Endothelial cell of hepatic sinusoid (primary cell): ENCODE measurements around the gene RALGAPA1.
"Not testable (repeated sequence)": the region's sequence is repeated elsewhere in the genome, so short reads cannot be mapped to it uniquely, and the experiment has no call there.

Source experiments
- in situ Hi-C: cut with HindIII; loops from 2 replicates; pipeline ENCODE4 v1.10.0; 2017; ENCODE audit warnings: low sequenced_read_pairs

The RALGAPA1 gene

GRCh38 chr14:35822501-35822900, 13.4 kb upstream of the RALGAPA1 start:
- in situ Hi-C loops, result no loop called here

- in situ Hi-C loops, result no loop called here
These were observed 12.7 kb upstream of the RALGAPA1 start for GRCh38 chr14:35821564-35822411.

- in situ Hi-C loops, result no loop called here
These were observed 10.8 kb upstream of the RALGAPA1 start for GRCh38 chr14:35819591-35820540.

- in situ Hi-C loops, result no loop called here
These were observed 9.4 kb upstream of the RALGAPA1 start for GRCh38 chr14:35818346-35819115.

- in situ Hi-C loops, result no loop called here
These were observed 5.4 kb upstream of the RALGAPA1 start for GRCh38 chr14:35814371-35815005.

- in situ Hi-C loops, result no loop called here
These were observed 1.9 kb upstream of the RALGAPA1 start for GRCh38 chr14:35810963-35811362.

GRCh38 chr14:35809597-35809996, 502 bp upstream of the RALGAPA1 start:
- in situ Hi-C loops, result no loop called here

GRCh38 chr14:35808076-35808637, 938 bp downstream of the RALGAPA1 start:
- in situ Hi-C loops, result no loop called here

GRCh38 chr14:35807131-35807961, 1.7 kb downstream of the RALGAPA1 start:
- in situ Hi-C loops, result no loop called here

GRCh38 chr14:35806006-35806907, 2.8 kb downstream of the RALGAPA1 start:
- in situ Hi-C loops, result no loop called here

- in situ Hi-C loops, result no loop called here
These were observed 11.3 kb downstream of the RALGAPA1 start for GRCh38 chr14:35797796-35798195.

- in situ Hi-C loops, result no loop called here
These were observed 19.4 kb downstream of the RALGAPA1 start for GRCh38 chr14:35789651-35790050.

GRCh38 chr14:35786856-35787255, 22.2 kb downstream of the RALGAPA1 start:
- in situ Hi-C loops, result no loop called here

- in situ Hi-C loops, result no loop called here
These were observed 25.4 kb downstream of the RALGAPA1 start for GRCh38 chr14:35783699-35784098.

- in situ Hi-C loops, result no loop called here
These were observed 29.7 kb downstream of the RALGAPA1 start for GRCh38 chr14:35779368-35779767.

GRCh38 chr14:35777550-35777949, 31.5 kb downstream of the RALGAPA1 start:
- in situ Hi-C loops, result not testable (repeated sequence)

- in situ Hi-C loops, result no loop called here
These were observed 32.3 kb downstream of the RALGAPA1 start for GRCh38 chr14:35776823-35777222.

- in situ Hi-C loops, result not testable (repeated sequence)
These were observed 33.0 kb downstream of the RALGAPA1 start for GRCh38 chr14:35776085-35776484.
